ENCODE measurements around the gene SMC1A.
"Not testable (repeated sequence)": the region's sequence is repeated elsewhere in the genome, so short reads cannot be mapped to it uniquely, and the experiment has no call there.

Gene SMC1A

GRCh38 chrX:53421772-53422085 lies 725 bp downstream of the SMC1A start:
- DNase-seq, result no peak

GRCh38 chrX:53421125-53421524 lies 1.3 kb downstream of the SMC1A start:
- DNase-seq, result no peak

DNA sequence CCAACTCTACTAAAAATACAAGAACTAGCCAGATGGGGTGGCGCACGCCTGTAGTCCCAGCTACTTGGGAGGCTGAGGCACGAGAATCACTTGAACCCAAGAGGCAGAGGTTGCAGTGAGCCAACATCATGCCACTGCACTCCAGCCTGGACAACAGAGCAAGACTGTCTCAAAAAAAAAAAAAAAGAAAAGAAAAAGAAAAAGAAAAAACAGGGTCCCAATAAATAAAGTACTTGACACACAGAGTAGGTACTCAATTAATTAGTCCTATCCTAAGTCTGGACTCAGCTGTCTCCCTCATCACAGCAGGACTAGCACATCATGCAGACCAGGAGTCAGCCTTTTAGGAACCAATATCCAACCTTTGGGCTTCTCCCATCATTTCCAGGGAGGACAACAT lies 2.1 kb downstream of the SMC1A start:
- DNase-seq, result not testable (repeated sequence)

DNA sequence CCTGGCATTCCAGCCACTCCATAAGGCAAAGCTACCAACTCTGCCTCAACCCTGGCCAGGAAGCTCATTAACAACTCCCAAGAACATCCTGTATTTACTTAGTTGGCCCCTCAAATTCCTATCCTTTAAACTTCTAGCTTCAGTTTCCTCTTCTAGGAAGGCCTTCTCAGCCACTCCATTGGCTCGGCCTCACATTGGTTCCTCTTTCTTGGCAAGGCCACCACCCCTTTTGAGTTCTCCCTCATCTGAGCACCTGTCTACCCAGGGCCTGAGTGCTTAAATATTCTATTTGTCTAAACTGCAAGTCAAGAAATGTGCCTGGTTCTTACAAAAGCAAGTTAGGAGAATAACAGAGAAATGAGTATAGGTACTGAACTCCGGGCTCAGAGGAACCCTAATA lies 10.0 kb downstream of the SMC1A start:
- DNase-seq, result no peak

GRCh38 chrX:53403535-53403934 lies 18.9 kb downstream of the SMC1A start:
- DNase-seq, result no peak

GRCh38 chrX:53398216-53398615 lies 24.2 kb downstream of the SMC1A start:
- no peak for DNase-seq

DNA sequence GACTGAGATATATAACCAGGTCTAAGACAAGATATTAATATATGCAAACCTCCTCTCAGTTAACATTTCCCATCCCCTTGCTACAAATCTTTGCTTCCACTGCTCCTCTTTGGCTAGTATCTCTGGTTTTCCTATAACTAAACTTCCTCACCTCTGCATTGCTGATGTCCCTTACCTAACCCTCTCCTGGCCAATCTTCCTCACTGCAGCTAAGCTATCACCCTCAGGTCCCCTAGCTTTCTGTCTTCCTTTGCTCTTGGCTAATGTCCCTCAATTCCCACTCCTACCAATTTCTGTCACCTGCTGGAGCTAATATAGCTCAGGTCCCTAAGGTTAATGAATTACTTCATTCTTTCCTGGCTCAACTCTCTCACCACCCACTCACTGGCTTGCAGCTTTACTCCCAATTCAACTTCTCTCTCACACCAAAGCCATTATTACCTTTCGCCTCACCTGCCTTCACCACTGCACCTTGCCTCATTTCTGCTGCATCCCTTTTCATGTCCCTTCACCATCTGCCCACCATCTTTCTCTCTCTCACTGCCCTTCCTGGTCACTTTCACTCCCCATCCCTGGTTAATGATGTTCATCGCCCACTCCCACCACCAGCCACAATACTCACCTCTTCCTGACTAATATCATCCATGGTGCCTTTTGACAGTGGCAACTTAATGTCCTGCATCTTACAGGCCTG lies 26.7 kb downstream of the SMC1A start:
- no peak for DNase-seq

GRCh38 chrX:53383376-53384076 lies 38.9 kb downstream of the SMC1A start:
- no peak for DNase-seq

GRCh38 chrX:53379747-53380146 lies 42.7 kb downstream of the SMC1A start:
- DNase-seq, result no peak

- no peak for DNase-seq
These were observed 43.3 kb downstream of the SMC1A start for GRCh38 chrX:53379008-53379710.

DNA sequence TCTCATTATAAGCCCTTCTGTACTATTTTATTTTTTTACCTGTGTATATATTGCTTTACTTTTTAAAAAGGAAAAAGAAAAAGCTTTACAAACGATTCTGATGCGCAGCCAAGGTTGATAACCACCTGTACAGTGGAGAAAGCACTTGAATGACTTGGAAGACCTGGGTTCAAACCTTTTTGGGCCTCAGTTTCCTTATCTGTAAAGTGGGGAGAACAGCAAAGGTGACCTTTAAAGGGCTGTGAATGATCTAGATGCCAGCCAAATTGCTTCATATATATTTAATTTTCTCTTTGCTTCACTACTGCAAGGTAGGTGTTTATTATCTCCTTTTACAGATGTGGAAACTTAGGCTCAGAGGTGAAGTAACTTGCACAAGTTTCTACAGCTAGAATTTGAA lies 45.0 kb downstream of the SMC1A start:
- DNase-seq, result no peak

DNA sequence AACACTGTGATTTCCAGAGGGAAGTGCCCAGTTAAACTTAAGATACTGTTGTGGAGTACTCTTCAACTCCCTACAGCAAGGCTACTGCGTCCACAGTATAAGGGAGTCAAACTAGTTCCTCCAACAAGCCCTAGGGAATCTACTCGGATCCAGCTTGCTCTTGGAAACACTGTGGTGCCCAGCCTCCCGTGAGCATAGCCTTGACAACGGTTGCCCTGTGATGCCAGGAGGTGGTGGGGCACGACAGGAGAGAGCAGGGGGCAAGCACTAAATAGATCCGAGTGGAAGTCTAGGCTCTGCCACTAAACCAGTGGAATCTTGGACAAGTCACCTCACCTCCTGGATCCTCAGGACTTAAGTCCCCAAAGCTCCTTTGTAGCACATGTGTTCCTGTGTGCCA lies 45.6 kb downstream of the SMC1A start:
- no peak for DNase-seq

- no peak for DNase-seq
These were observed 47.5 kb downstream of the SMC1A start for GRCh38 chrX:53374923-53375322.

- DNase-seq, result no peak
These were observed 48.1 kb downstream of the SMC1A start for GRCh38 chrX:53374222-53374820.

DNA sequence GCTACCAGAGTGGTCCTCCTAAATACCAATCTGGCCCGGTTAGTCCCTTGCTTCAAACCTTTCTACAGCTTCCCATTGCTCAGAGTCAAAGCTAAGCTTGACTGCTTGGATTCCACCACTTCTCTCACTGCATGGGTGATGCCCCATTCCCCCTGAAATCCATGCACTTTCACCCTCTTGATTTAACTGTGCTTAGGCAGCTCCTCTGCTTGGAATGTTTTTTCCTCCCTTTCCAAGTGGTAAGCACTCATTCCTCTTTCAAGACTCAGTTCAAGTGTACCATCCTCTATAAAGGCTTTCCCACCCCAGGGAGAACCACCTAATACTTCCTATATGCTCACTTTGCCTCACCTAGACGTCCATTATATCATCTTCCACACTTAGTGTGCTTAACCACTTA lies 49.1 kb downstream of the SMC1A start:
- DNase-seq, result no peak

GRCh38 chrX:53366454-53366853 lies 56.0 kb downstream of the SMC1A start:
- not testable (repeated sequence) for DNase-seq

DNA sequence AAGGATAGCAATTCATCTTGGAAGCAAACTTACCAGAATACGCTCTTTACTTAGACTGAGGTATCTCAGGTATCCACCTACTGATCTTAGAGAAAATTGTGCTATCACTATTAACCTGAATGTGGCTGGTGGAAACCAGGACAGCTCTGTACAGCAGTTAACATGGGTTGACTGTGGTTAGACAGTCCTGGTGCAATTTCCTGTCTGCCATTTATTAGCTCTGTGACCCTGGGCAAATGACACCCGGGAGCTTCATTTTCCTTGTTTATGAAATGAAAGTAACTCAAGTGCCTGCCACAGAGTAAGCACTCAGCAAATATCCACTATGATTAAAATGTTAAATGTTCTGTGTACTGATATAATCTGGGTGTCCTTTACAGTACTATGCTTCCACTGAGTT lies 60.0 kb downstream of the SMC1A start:
- DNase-seq, result no peak

DNA sequence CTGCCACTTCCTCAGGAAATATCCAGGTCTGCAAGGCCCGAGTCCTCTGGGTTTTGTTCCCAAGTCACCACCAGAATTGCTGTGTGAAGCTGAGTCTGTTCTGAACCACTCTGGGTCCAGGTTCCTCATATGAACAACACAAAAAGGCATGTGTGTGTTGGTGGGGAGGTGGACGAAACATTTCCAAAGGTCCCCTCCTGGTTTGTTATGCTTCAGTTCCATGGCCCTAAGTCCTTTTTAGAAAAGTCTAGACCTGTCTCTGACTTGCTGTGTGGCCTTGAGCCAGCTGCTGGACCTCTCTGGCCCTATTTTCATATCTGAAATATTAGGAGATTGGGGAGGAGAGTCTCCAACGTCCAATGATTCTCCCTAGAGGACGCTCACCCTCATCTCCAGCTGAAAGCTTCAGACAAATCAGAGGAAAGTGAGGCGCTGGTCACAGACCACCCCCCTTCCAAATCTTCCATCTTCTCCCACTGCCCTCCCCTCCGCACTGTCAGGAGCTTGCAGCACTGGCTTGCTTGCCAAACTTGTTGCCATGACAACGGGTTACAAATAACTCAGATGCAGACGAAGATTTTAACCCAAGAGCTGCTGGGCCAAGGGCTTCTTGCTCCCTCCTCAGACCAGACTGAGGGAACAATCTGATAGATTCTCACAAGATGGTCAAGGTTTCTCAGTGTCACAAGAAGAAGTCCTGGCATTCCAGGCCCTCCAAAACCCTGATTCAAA lies 64.5 kb downstream of the SMC1A start:
- DNase-seq, result no peak

- no peak for DNase-seq
These were observed 66.3 kb downstream of the SMC1A start for GRCh38 chrX:53356186-53356585.

- DNase-seq, result no peak
These were observed 67.8 kb downstream of the SMC1A start for GRCh38 chrX:53354669-53355068.

DNA sequence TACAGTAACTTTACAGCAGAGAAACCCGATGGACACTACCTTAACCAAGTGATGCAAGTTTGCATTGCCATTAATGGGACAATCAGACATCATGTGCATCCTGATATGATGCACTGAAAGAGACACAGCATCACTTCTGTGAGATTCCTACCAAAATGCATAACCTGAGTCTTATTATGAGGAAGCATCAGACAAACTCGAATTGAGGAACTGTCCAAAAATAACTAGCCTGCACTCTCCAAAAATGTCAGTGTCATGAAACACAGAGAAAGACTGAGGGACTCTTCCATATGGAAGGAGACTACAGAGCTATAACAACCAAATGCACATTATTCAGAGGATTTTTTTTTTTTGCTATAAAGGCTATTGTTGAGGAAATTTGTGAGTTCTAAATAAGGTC lies 74.5 kb downstream of the SMC1A start:
- DNase-seq, result no peak

GRCh38 chrX:53340852-53341645 lies 81.4 kb downstream of the SMC1A start:
- DNase-seq, result no peak

Data from activated CD4-positive, alpha-beta T cell treated with anti-CD3 and anti-CD28 coated beads, Interleukin-2, amount 50 U/mL, for 1 hour (primary cell).